Ectodermal cell (in vitro differentiated cells): Measurements from ENCODE around the gene CD164.

Experiments used
- H3K27ac ChIP-seq: 2 replicates; pipeline ENCODE4 v1.7.0; 2013; ENCODE audit warnings: mild to moderate bottlenecking, low read depth, low read length; ENCODE audit not compliant: insufficient read depth, poor library complexity, severe bottlenecking
- H3K27me3 ChIP-seq: 2 replicates; pipeline ENCODE4 v1.7.0; 2013; ENCODE audit warnings: mild to moderate bottlenecking, low read length; ENCODE audit not compliant: insufficient read depth, control insufficient read depth, poor library complexity, severe bottlenecking
- H3K36me3 ChIP-seq: one replicate; pipeline ENCODE4 v1.7.0; 2013; ENCODE audit warnings: low read length; ENCODE audit not compliant: control insufficient read depth, insufficient read depth
- H3K4me1 ChIP-seq: one replicate; pipeline ENCODE4 v1.7.0; 2013; ENCODE audit warnings: low read length; ENCODE audit not compliant: control insufficient read depth, insufficient read depth
- H3K4me3 ChIP-seq: 2 replicates; pipeline ENCODE4 v1.7.0; 2013; ENCODE audit warnings: low read depth, low read length, control low read depth; ENCODE audit not compliant: insufficient read depth
- H3K9me3 ChIP-seq: 2 replicates; pipeline ENCODE4 v1.7.0; 2013; ENCODE audit warnings: mild to moderate bottlenecking, low read length, moderate library complexity; ENCODE audit not compliant: control insufficient read depth
- WGBS, 2 experiments: methylation state at CpG; one replicate each; pipeline ENCODE4 v1.1.7; 2013; ENCODE audit warnings: missing lambda C conversion rate in 2 of 2; 5-methylcytosine and 5-hydroxymethylcytosine counted together

The CD164 gene

GRCh38 chr6:109396046-109396718, 13.9 kb upstream of the CD164 start:
- H3K4me3 ChIP-seq: no peak overlapping the region
- H3K27ac ChIP-seq: no peak overlapping the region
- no peaks in the 10 kb centered on the region for H3K36me3 ChIP-seq
- no peaks in the 10 kb centered on the region for H3K4me1 ChIP-seq
- H3K9me3 ChIP-seq: no peaks in the 10 kb centered on the region
- 91 to 96% methylated on average over 12 of the region's 12 CpGs for WGBS, 2 experiments
- no peaks in the 10 kb centered on the region for H3K27me3 ChIP-seq

- 76 to 86% methylated on average over 2 of the region's 2 CpGs for WGBS, 2 experiments
- Histone ChIP-seq H3K36me3 (no peaks in the 10 kb centered on the region), H3K4me3 (no peak overlapping the region), H3K27ac (no peak overlapping the region), H3K9me3 (no peaks in the 10 kb centered on the region), H3K27me3 (no peaks in the 10 kb centered on the region), H3K4me1 (no peaks in the 10 kb centered on the region)
Measured at GRCh38 chr6:109393886-109394281, 11.6 kb upstream of the CD164 start.

GRCh38 chr6:109393157-109393885, 11.1 kb upstream of the CD164 start:
- H3K4me3 ChIP-seq: no peak overlapping the region
- 91 to 93% methylated on average over 5 of the region's 5 CpGs for WGBS, 2 experiments
- H3K27ac ChIP-seq: no peak overlapping the region
- no peaks in the 10 kb centered on the region for H3K9me3 ChIP-seq
- no peaks in the 10 kb centered on the region for H3K4me1 ChIP-seq
- no peaks in the 10 kb centered on the region for H3K27me3 ChIP-seq
- H3K36me3 ChIP-seq: no peaks in the 10 kb centered on the region

GRCh38 chr6:109389650-109390274, 7.5 kb upstream of the CD164 start:
- 85 to 93% methylated on average over 5 to 6 of the region's 6 CpGs for WGBS, 2 experiments
- H3K4me1 ChIP-seq: no peaks in the 10 kb centered on the region
- no peak overlapping the region for H3K27ac ChIP-seq
- no peaks in the 10 kb centered on the region for H3K9me3 ChIP-seq
- H3K36me3 ChIP-seq: no peaks in the 10 kb centered on the region
- H3K4me3 ChIP-seq: no peak overlapping the region
- H3K27me3 ChIP-seq: no peaks in the 10 kb centered on the region

GRCh38 chr6:109388265-109388664, 6.0 kb upstream of the CD164 start:
- Histone ChIP-seq H3K9me3 (no peaks in the 10 kb centered on the region), H3K27me3 (no peaks in the 10 kb centered on the region), H3K4me3 (no peak overlapping the region), H3K27ac (no peak overlapping the region), H3K36me3 (no peaks in the 10 kb centered on the region), H3K4me1 (no peaks in the 10 kb centered on the region)
- 90 to 100% methylated on average over 1 of the region's 1 CpG for WGBS, 2 experiments

- Histone ChIP-seq H3K36me3 (no peaks in the 10 kb centered on the region), H3K27ac (peak overlapping the region; percentile 96), H3K9me3 (no peaks in the 10 kb centered on the region), H3K4me3 (peak overlapping the region; percentile 96), H3K4me1 (peaks cover 5% of the 10 kb centered on the region), H3K27me3 (no peaks in the 10 kb centered on the region)
- 44 to 52% methylated on average over 4 to 5 of the region's 5 CpGs for WGBS, 2 experiments
Measured at GRCh38 chr6:109383438-109383940, 1.2 kb upstream of the CD164 start.

GRCh38 chr6:109382576-109383437, 540 bp upstream of the CD164 start:
- peak overlapping the region; percentile 96 for H3K4me3 ChIP-seq
- peaks cover 5% of the 10 kb centered on the region for H3K4me1 ChIP-seq
- H3K27ac ChIP-seq: peak overlapping the region; percentile 96
- no peaks in the 10 kb centered on the region for H3K27me3 ChIP-seq
- H3K36me3 ChIP-seq: no peaks in the 10 kb centered on the region
- 0% methylated on average over 42 of the region's 42 CpGs for WGBS, 2 experiments
- no peaks in the 10 kb centered on the region for H3K9me3 ChIP-seq

GRCh38 chr6:109381061-109381746, 1.1 kb downstream of the CD164 start:
- H3K36me3 ChIP-seq: peaks cover 4% of the 10 kb centered on the region
- no peaks in the 10 kb centered on the region for H3K27me3 ChIP-seq
- peak overlapping the region; percentile 96 for H3K4me3 ChIP-seq
- 2% methylated on average over 23 to 25 of the region's 25 CpGs for WGBS, 2 experiments
- peaks cover 5% of the 10 kb centered on the region for H3K4me1 ChIP-seq
- no peaks in the 10 kb centered on the region for H3K9me3 ChIP-seq
- H3K27ac ChIP-seq: no peak overlapping the region

GRCh38 chr6:109379711-109380110, 2.6 kb downstream of the CD164 start:
- Histone ChIP-seq H3K27ac (no peak overlapping the region), H3K9me3 (no peaks in the 10 kb centered on the region), H3K4me1 (peaks cover 5% of the 10 kb centered on the region), H3K27me3 (no peaks in the 10 kb centered on the region), H3K36me3 (peaks cover 15% of the 10 kb centered on the region), H3K4me3 (peak overlapping the region; percentile 96)
- 86 to 89% methylated on average over 2 of the region's 2 CpGs for WGBS, 2 experiments
